Heart left ventricle (tissue), 16 donors: ENCODE results near the gene TPPP2. TPM values are rescaled to one million over a fixed set of nuclear protein-coding genes. Genes with fewer than 3 reads are reported as not detected.

ENCODE experiments used
- ATAC-seq, 4 donors: fragments of 200-7000 bp; cut with Tn5 transposase; one replicate each; pipeline ENCODE4 v1.9.1; 2020 to 2022; ENCODE audit warnings: moderate library complexity in 4 of 4, mild to moderate bottlenecking in 3 of 4, moderate number of reproducible peaks in 1 of 4
- DNase-seq, 5 donors: peaks; one replicate each; pipeline ENCODE4 v3.0.0-alpha.2; 2020
- H3K27ac ChIP-seq, 12 donors: fragments of 200-600 bp; sonication (generic) in 4 of 12; one replicate each; pipeline versions ENCODE4 v1.5.0 to v1.8.0; 2016 to 2022; ENCODE audit warnings: mild to moderate bottlenecking in 2 of 12
- H3K27me3 ChIP-seq, 9 donors: fragments of 200-600 bp; sonication (generic) in 2 of 9; one replicate each; pipeline versions ENCODE4 v1.5.1 to v1.8.0; 2016 to 2022; ENCODE audit warnings: mild to moderate bottlenecking in 3 of 9
- H3K36me3 ChIP-seq, 9 donors: fragments of 200-600 bp; sonication (generic) in 2 of 9; one replicate each; pipeline versions ENCODE4 v1.5.0 to v1.8.0; 2018 to 2022; ENCODE audit warnings: mild to moderate bottlenecking in 2 of 9
- H3K4me1 ChIP-seq, 12 donors: fragments of 200-600 bp; sonication (generic) in 4 of 12; one replicate each; pipeline versions ENCODE4 v1.5.0 to v1.8.0; 2016 to 2022; ENCODE audit warnings: mild to moderate bottlenecking in 3 of 12
- H3K4me3 ChIP-seq, 12 donors: fragments of 200-600 bp; sonication (generic) in 4 of 12; one replicate each; pipeline versions ENCODE4 v1.5.0 to v1.8.0; 2017 to 2022; ENCODE audit warnings: mild to moderate bottlenecking in 9 of 12, moderate library complexity in 4 of 12
- H3K9me3 ChIP-seq, 12 donors: fragments of 200-600 bp; sonication (generic) in 4 of 12; one replicate each; pipeline versions ENCODE4 v1.5.0 to v1.8.0; 2016 to 2022; ENCODE audit warnings: mild to moderate bottlenecking in 1 of 12
- CTCF ChIP-seq, 12 donors: fragments of 200-600 bp; sonication (generic) in 4 of 12; IDR thresholded peaks; one replicate each; pipeline versions ENCODE4 v1.5.0 to v1.8.0; 2018 to 2022; ENCODE audit warnings: antibody characterized with exemption in 12 of 12, mild to moderate bottlenecking in 5 of 12
- POLR2A ChIP-seq, 2 donors: fragments of 450-650 bp; IDR thresholded peaks; one replicate each; pipeline ENCODE4 v1.6.1; 2017; ENCODE audit warnings: antibody characterized with exemption in 2 of 2, mild to moderate bottlenecking in 2 of 2, moderate library complexity in 2 of 2
- WGBS, 4 donors: extraction: QIAGEN DNeasy Blood & Tissue Kit in 2 of 4; methylation state at CpG; one replicate each; pipeline versions ENCODE4 v1.1.5 to v1.1.7; 2013 to 2018; 5-methylcytosine and 5-hydroxymethylcytosine counted together
- intact Hi-C, 10 donors: fragments of 100-400 bp; cut with DNase I; formaldehyde crosslinking; loops; one replicate each; pipeline versions ENCODE4 v1.11.1 to v1.14.2; 2022
- polyA plus RNA-seq, 2 donors: library from polyadenylated mRNA; stranded (reverse); fragments of 200-250 nt; gene quantifications; one replicate each; pipeline ENCODE4 v1.2.3, GENCODE V29; 2013
- total RNA-seq, 9 donors: library from RNA; depleted of rRNA in 2 of 9; stranded (reverse); fragments of >200 nt in 2 of 9; fragmentation: NEBNext Ultra II Directional in 3 of 9; extraction: Animal tissue kit (Norgen Biotek cat#: 25700) in 3 of 9; gene quantifications; one replicate each; pipeline versions ENCODE4 v1.1.0 to v1.2.4, GENCODE V29; 2016 to 2023
- donor health status: ischemic (EF 13 %, LVEDD 7.1; RV severe dilation, severe dysfunction).
- donor health status: healthy with polysubstance abuse.
- donor health status: DM: no; HTN: yes; CAD: no.
- donor health status: DM: no; HTN: no; CAD: no.
- donor health status: ischemic (EF 25% LVEDD 6.9; RV normal size, moderate dysfunction).
- donor health status: ischemic (EF 25% LVEDD 5.7; RV mildly dilated, moderate dysfunction).
- donor health status: healthy.
- donor health status: DM: yes; HTN: yes; CAD: no.
- donor health status: ischemic (EF 35%, LVEDD 5.7; RV mildly dilated, moderate dysfunction).
- donor health status: nonischemic (EF 11% LVEDD 7.7; RV severe dilation, severe dysfunction).
- donor health status: DM: yes; HTN: yes; CAD: no.
- donor health status: PGD.
- donor health status: ischemic (EF 29% LVEDD 5.4; RV normal size, mild dysfunction).
- donor health status: nonischemic (EF 23%, LVEDD 6.1; RV moderate dilation, normal function).

The TPPP2 gene
- total and polyA plus RNA-seq, 11 donors, result 0.54 to 2.8 (median 0.96) TPM; not detected in 2

GRCh38 chr14:21020977-21021545, 9.0 kb upstream of the TPPP2 start:
- Histone ChIP-seq H3K36me3 (peaks cover 0 to 69% (median 61%) of the 10 kb centered on the region in 9 donors), H3K4me1 (peaks cover 0 to 59% (median 22%) of the 10 kb centered on the region in 12 donors), H3K27me3 (peaks cover 0 to 7% (median 0%) of the 10 kb centered on the region in 9 donors), H3K27ac (peak overlapping the region in 2 of 12 donors; percentile 0 to 92), H3K9me3 (no peaks in the 10 kb centered on the region), H3K4me3 (peak overlapping the region in 1 of 12 donors; percentile 88)
- WGBS, 4 donors, result 84 to 91% (median 89%) methylated on average over 5 of the region's 5 CpGs
- TF ChIP-seq CTCF (IDR thresholded peaks at IDR 0.05), result no peak
- no peak for TF ChIP-seq POLR2A (IDR thresholded peaks at IDR 0.05)
- DNase-seq (no peak), ATAC-seq (no peak)
- intact Hi-C loops, result loop anchor here in 1 of 10 donors (5.0 kb wide), 1 partner anchor 71 kb away; no protein-coding TSS in a partner anchor

DNA sequence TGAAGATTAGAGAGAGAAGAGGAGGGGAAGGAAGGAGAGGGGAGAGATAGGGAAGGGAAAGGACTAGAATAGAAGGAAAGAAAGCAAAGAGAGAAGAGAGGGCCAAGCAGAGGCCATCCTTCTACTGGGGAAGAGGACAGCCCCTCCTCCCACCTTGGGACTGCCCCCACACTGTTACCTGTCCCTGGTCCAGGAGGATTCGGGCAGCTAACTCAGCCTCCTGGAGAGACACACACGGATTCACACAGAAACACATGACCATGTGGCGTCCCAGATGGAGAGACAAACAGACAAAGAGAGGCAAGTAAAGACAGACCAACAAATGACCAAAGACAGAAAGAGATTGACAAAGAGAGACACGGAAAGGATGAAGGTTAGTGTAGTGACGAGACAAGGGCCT, 7.3 kb upstream of the TPPP2 start:
- peaks cover 0 to 7% (median 0%) of the 10 kb centered on the region in 9 donors for H3K27me3 ChIP-seq
- H3K4me3 ChIP-seq, result peak overlapping the region in 9 of 12 donors; percentile 76 to 98 (median 88)
- ATAC-seq, result no peak
- H3K9me3 ChIP-seq, result no peaks in the 10 kb centered on the region
- DNase-seq, result no peak
- 40 to 67% (median 55%) methylated on average over 5 of the region's 5 CpGs for WGBS, 4 donors
- H3K27ac ChIP-seq, result peak overlapping the region in 11 of 12 donors; percentile 82 to 100 (median 98)
- H3K4me1 ChIP-seq, result peaks cover 0 to 62% (median 30%) of the 10 kb centered on the region in 12 donors
- TF ChIP-seq CTCF (IDR thresholded peaks at IDR 0.05), result no peak
- no peak for TF ChIP-seq POLR2A (IDR thresholded peaks at IDR 0.05)
- intact Hi-C loops, result loop anchor here in 2 of 10 donors (1.0 to 5.0 kb wide), 2 partner anchors 17 to 70 kb away; no protein-coding TSS in a partner anchor
- H3K36me3 ChIP-seq, result peaks cover 0 to 53% (median 45%) of the 10 kb centered on the region in 9 donors

DNA sequence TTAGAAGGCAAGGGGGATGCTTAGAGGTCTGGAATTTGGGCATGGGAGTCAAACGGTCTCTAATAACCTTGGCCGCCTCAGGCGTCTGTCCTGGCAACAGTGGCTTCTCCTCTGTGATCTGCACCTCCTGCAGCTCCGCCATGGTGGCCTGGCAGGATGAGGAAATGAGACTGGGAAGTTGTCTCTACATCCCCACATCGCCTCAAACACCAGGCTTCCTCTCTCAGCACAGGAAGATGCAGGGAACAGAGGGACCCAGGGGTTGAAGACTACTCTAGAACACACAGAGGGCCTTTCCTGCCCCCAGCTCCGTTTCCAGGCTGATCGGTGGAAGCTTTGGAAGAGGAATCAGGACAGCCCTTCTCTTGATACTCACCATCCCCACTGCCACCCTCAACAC, 6.8 kb upstream of the TPPP2 start:
- peaks cover 0 to 58% (median 30%) of the 10 kb centered on the region in 12 donors for H3K4me1 ChIP-seq

More for the DNA sequence above, 6.8 kb upstream of the TPPP2 start:
- H3K9me3 ChIP-seq, result no peaks in the 10 kb centered on the region
- DNase-seq, result peak in 1 of 5 donors; percentile 43
- intact Hi-C loops, result loop anchor here in 2 of 10 donors (1.0 to 5.0 kb wide), 2 partner anchors 16 to 69 kb away; no protein-coding TSS in a partner anchor
- peak overlapping the region; percentile 82 to 100 (median 98) for H3K27ac ChIP-seq
- no peak for TF ChIP-seq POLR2A (IDR thresholded peaks at IDR 0.05)
- TF ChIP-seq CTCF (IDR thresholded peaks at IDR 0.05), result no peak
- H3K36me3 ChIP-seq, result peaks cover 0 to 48% (median 40%) of the 10 kb centered on the region in 9 donors
- ATAC-seq, result peak in 1 of 4 donors; percentile 7
- H3K4me3 ChIP-seq, result peak overlapping the region in 11 of 12 donors; percentile 66 to 98 (median 88)
- peaks cover 0 to 7% (median 0%) of the 10 kb centered on the region in 9 donors for H3K27me3 ChIP-seq
- WGBS, 4 donors, result 8 to 18% (median 15%) methylated on average over 7 of the region's 7 CpGs
